SK-N-SH treated with all-trans-retinoic acid at 6 μM for 48 hours (cell line): ENCODE results near the gene GRM7.

Experiments
- CSDC2 ChIP-seq: fragments of 250-450 bp; sonication (Bioruptor Pico); IDR thresholded peaks from 2 replicates; pipeline ENCODE4 v1.5.0; 2020; ENCODE audit warnings: mild to moderate bottlenecking, moderate library complexity
- CSRNP3 ChIP-seq: fragments of 250-450 bp; sonication (Bioruptor Pico); IDR thresholded peaks from 2 replicates; pipeline ENCODE4 v1.5.1; 2021; ENCODE audit warnings: mild to moderate bottlenecking, moderate library complexity
- OSR1 ChIP-seq: fragments of 250-450 bp; sonication (Bioruptor Pico); IDR thresholded peaks from 2 replicates; pipeline ENCODE4 v1.8.0; 2022; ENCODE audit warnings: moderate library complexity, mild to moderate bottlenecking, inconsistent platforms
- POU6F1 ChIP-seq: fragments of 250-450 bp; sonication (Bioruptor Pico); IDR thresholded peaks from 2 replicates; pipeline ENCODE4 v1.8.0; 2021; ENCODE audit warnings: low read depth, mild to moderate bottlenecking, moderate library complexity, borderline replicate concordance
- PPARA ChIP-seq: fragments of 250-450 bp; sonication (Bioruptor Pico); IDR thresholded peaks from 2 replicates; pipeline ENCODE4 v1.5.0; 2020; ENCODE audit warnings: mild to moderate bottlenecking, borderline replicate concordance
- RARB ChIP-seq: fragments of 250-450 bp; sonication (Bioruptor Pico); IDR thresholded peaks from 2 replicates; pipeline ENCODE4 v1.8.0; 2021; ENCODE audit warnings: mild to moderate bottlenecking, moderate library complexity
- TCF4 ChIP-seq: fragments of 250-450 bp; sonication (Bioruptor Pico); IDR thresholded peaks from 2 replicates; pipeline ENCODE4 v1.8.0; 2021; ENCODE audit warnings: mild to moderate bottlenecking, moderate library complexity, borderline replicate concordance
- TOX ChIP-seq: fragments of 250-450 bp; sonication (Bioruptor Pico); IDR thresholded peaks from 2 replicates; pipeline ENCODE4 v1.8.0; 2021; ENCODE audit warnings: mild to moderate bottlenecking, moderate library complexity, borderline replicate concordance
- ZFP3 ChIP-seq: fragments of 250-450 bp; sonication (Bioruptor Pico); IDR thresholded peaks from 2 replicates; pipeline ENCODE4 v1.5.0; 2020; ENCODE audit warnings: mild to moderate bottlenecking, moderate library complexity
- TF ChIP-seq, protein P1 (sequence below): fragments of 250-450 bp; sonication (Bioruptor Pico); IDR thresholded peaks from 2 replicates; pipeline ENCODE4 v1.8.0; 2020; ENCODE audit warnings: mild to moderate bottlenecking, moderate library complexity, borderline replicate concordance

DNA sequence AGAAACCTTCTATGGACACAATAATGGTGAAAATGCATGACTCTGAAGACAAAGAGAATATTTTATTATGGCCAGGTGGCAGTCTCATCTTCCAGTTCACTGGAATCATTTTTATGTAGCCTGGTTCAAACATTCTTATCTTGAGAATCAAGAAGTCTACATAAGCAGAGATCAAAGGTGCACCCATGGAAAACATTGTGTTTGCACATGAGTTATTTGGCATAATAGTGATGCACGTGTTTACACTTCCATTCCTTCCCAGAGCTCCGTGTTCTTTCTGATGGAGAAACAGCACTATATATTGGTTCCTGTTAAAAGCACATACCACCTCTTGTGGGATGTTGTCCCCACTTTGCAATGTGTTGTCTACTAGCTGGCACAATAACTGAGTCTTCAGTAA, 572.2 kb downstream of the GRM7 start:
- no peak for TF ChIP-seq CSRNP3 (CRISPR knock-in tag)
- TF ChIP-seq PPARA (CRISPR knock-in tag): no peak
- no peak for TF ChIP-seq POU6F1 (CRISPR knock-in tag)
- TF ChIP-seq, protein P1, sequence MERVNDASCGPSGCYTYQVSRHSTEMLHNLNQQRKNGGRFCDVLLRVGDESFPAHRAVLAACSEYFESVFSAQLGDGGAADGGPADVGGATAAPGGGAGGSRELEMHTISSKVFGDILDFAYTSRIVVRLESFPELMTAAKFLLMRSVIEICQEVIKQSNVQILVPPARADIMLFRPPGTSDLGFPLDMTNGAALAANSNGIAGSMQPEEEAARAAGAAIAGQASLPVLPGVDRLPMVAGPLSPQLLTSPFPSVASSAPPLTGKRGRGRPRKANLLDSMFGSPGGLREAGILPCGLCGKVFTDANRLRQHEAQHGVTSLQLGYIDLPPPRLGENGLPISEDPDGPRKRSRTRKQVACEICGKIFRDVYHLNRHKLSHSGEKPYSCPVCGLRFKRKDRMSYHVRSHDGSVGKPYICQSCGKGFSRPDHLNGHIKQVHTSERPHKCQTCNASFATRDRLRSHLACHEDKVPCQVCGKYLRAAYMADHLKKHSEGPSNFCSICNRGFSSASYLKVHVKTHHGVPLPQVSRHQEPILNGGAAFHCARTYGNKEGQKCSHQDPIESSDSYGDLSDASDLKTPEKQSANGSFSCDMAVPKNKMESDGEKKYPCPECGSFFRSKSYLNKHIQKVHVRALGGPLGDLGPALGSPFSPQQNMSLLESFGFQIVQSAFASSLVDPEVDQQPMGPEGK (CRISPR knock-in tag): no peak
- TF ChIP-seq ZFP3 (CRISPR knock-in tag): no peak
- TF ChIP-seq OSR1 (CRISPR knock-in tag): no peak
- no peak for TF ChIP-seq TOX (CRISPR knock-in tag)
- TF ChIP-seq TCF4 (CRISPR knock-in tag): no peak
- TF ChIP-seq RARB (CRISPR knock-in tag): no peak
- no peak for TF ChIP-seq CSDC2 (CRISPR knock-in tag)
